AG09319 (cell line): ENCODE results near the gene COL23A1.

ENCODE experiments used
- DNase-seq: peaks from one replicate; pipeline ENCODE4 v3.0.0-alpha.2; 2010; ENCODE audit warnings: low read depth; ENCODE audit errors: extremely low read depth
- TF ChIP-seq, protein P1 (sequence below): IDR thresholded peaks from 2 replicates; pipeline ENCODE4 v1.5.1; 2011; ENCODE audit warnings: low read depth, mild to moderate bottlenecking, inconsistent platforms, low read length, moderate library complexity

COL23A1 gene

DNA sequence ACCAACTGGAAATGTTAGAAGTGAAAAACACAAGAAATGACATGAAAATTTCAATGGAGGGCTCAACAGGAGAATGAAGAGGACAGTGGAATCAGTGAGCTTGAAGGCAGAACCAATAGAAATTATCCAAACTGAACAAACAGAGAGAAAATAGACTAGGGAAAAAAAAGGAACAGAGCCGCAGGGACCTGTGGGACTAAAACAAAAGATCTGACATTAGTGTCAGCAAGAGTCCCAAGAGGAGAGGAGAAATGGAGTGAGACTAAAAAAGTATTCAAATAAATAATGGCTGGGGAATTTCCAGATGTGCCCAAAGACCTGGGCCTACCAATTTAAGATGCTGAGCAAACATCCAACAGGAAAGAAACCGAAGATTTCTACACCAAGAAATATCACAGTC, 182.5 kb downstream of the COL23A1 start:
- TF ChIP-seq, protein P1, sequence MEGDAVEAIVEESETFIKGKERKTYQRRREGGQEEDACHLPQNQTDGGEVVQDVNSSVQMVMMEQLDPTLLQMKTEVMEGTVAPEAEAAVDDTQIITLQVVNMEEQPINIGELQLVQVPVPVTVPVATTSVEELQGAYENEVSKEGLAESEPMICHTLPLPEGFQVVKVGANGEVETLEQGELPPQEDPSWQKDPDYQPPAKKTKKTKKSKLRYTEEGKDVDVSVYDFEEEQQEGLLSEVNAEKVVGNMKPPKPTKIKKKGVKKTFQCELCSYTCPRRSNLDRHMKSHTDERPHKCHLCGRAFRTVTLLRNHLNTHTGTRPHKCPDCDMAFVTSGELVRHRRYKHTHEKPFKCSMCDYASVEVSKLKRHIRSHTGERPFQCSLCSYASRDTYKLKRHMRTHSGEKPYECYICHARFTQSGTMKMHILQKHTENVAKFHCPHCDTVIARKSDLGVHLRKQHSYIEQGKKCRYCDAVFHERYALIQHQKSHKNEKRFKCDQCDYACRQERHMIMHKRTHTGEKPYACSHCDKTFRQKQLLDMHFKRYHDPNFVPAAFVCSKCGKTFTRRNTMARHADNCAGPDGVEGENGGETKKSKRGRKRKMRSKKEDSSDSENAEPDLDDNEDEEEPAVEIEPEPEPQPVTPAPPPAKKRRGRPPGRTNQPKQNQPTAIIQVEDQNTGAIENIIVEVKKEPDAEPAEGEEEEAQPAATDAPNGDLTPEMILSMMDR: no peak
- DNase-seq: no peak

DNA sequence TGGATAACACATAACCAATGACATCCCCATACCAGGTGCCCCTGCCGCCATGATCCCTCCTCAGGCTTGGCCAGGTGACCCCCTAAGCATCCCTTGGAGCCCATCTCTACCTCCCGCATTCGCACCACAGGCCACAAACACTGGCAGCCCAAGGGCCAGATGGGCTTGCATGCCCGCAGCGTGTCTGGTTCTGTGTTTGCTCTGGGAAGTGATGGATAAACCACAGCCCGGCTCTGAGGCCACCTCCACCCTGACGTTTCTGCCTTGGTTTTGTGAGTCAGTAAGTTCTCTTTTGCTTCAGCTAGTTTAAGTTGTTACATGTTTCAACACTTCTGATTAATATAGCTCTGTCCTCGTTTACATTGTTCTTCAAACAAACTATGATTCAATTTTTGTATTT, 185.2 kb downstream of the COL23A1 start:
- TF ChIP-seq, protein P1: no peak
- DNase-seq: no peak

DNA sequence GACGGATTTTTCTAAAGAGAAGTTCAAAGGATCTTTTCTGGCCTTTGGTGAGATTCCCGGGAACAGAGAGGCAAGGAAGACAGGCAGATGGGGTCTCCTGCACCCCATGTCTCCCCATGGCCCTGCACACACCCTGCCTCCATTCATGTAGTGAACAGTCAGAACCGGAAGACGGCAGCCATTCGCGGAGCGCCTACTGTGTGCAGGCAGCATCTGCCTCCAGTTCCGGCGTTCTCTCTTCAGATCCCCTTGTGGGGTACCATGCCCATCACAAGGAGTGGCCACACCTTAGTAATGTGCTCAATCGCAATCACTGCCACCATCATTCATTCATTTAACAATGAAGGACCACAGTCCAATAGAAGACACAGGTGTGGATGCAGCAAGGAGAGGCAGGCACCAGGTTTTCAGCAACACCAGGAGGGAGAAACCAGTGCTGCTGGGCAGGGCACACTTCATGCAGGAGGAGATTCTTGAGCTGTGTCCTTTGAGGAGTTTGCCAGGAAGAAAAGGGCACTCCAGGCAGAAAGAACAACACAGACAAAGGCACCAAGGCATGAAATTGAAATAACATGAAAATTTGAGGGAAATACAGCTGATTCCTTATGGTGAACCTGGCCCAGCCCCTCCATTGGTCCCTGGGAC, 186.1 kb downstream of the COL23A1 start:
- no peak for DNase-seq
- TF ChIP-seq, protein P1: no peak

DNA sequence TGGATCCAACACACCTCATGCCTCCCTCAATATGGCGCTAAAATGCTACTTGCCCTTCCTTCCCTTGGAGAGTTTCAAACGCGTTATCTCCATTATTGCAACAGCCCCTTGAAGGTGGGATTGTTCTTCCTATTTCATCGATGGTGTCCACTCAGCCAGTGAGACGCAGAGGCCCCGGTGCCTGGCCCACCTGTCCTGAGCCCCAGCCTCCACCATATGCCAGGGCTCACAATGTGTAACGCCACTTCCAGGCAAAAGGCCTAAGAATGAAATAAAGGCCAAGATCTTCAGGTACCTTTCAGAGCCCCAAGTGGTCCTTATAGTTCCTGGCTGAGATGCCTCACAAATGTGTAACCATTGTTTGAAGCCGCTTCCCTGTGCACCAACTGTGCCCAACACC, 186.8 kb downstream of the COL23A1 start:
- TF ChIP-seq, protein P1: no peak
- no peak for DNase-seq

DNA sequence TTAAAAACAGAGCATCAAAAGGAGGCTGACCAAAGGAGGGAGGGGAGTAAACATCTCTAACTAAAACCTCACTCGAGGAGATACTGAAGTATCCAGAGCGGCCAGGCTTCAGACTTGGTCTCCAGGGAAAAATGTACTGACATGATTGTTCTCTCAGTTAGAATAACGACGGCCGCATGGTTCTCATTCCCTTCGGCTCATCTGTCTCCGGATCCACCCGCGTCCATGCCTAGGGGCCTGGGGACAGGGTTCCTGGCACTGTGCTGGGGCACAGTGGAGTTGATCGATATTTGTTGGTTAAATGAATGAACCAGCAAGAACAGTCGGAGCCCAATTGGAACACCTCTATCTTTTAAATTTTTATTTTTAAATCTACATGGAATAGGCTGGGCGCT, 190.5 kb downstream of the COL23A1 start:
- DNase-seq: no peak
- TF ChIP-seq, protein P1: no peak

DNA sequence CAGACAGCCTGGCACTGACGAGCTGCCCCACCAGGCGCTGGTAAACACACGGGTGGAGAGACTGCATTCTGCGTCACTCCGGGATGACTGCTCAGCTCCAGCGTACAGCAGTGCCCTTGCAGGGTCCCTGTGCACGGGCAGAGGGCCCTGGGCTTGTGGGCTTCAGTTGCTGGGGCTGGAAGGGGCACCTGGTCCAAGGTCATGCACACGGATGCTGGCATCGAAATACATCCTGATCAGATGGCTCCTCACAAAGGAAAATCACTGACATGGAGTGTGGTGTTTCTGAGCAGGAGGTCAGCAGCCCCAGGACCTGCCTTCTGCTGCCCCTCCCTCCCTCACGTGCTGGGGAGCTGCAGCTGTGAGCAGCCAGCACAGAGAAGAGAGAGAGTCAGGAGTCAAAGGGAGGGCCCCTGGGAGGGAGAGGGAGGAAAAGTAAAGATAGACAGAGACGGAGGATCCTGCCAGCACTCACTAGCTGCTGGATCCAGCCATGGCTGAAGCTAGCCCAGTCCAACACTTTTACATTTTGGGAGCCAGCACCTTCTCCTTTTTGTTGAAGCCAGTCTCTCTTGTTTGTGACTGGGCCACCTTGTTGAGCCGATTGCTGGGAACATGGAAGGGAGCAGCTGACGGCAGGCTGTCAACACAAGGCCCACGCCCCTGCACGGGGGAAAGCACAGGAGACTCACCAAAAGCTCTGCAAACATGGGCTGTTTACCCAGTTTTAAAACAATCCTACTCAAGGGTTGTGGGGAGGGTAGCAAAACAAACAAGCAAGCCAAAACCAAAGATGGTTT, 191.1 kb downstream of the COL23A1 start:
- no peak for DNase-seq
- TF ChIP-seq, protein P1: no peak
